Neural progenitor cell (in vitro differentiated cells): ENCODE measurements around the gene CLCN4.

ENCODE experiments used
- CTCF ChIP-seq: fragments of 200-600 bp; sonication (generic); IDR thresholded peaks from 2 replicates; pipeline ENCODE4 v1.5.1; 2017; ENCODE audit warnings: antibody characterized with exemption, mild to moderate bottlenecking
- EZH2 ChIP-seq: fragments of 200-600 bp; sonication (generic); IDR thresholded peaks from 2 replicates; pipeline ENCODE4 v1.6.1; 2017; ENCODE audit warnings: antibody characterized with exemption, mild to moderate bottlenecking, moderate library complexity

GRCh38 chrX:10138726-10139125, 18.0 kb upstream of the CLCN4 start:
- TF ChIP-seq CTCF (no peak), EZH2 (no peak)
